NCI-H1694 treated with DMSO at 0.1 percent for 48 hours (cell line): ENCODE data around the gene PREPL.
"Not testable (repeated sequence)": the region's sequence is repeated elsewhere in the genome, so short reads cannot be mapped to it uniquely, and the experiment has no call there.

ENCODE experiments used
- DNase-seq: peaks from one replicate; lab custom pipeline; 2025; lab: John Stamatoyannopoulos, UW

PREPL gene

GRCh38 chr2:44361330-44362206, at the start of gene PREPL, which contains the start of gene CAMKMT:
Gene PREPL, minus strand, starts transcription at chr2:44361494. Its CDS starts 15,152 bp downstream, at chr2:44346342.
Gene CAMKMT, plus strand, starts transcription at chr2:44361947.
- DNase-seq, result peak; percentile 98

- no peak for DNase-seq
These were observed 37.1 kb upstream of the PREPL start for GRCh38 chr2:44398243-44398897.

- no peak for DNase-seq
These were observed 36.3 kb upstream of the PREPL start for GRCh38 chr2:44397447-44398175.

- DNase-seq, result peak; percentile 32
These were observed 31.1 kb upstream of the PREPL start for GRCh38 chr2:44392338-44392943.

- no peak for DNase-seq
These were observed 28.6 kb upstream of the PREPL start for GRCh38 chr2:44389895-44390294.

- DNase-seq, result no peak
These were observed 27.6 kb upstream of the PREPL start for GRCh38 chr2:44388877-44389276.

GRCh38 chr2:44385226-44385625, 23.9 kb upstream of the PREPL start:
- not testable (repeated sequence) for DNase-seq

GRCh38 chr2:44377486-44377885, 16.2 kb upstream of the PREPL start:
- DNase-seq, result no peak

- no peak for DNase-seq
These were observed 11.0 kb upstream of the PREPL start for GRCh38 chr2:44372246-44372645.

- DNase-seq, result no peak
These were observed 10.2 kb upstream of the PREPL start for GRCh38 chr2:44371445-44371844.

GRCh38 chr2:44369392-44369791, 8.1 kb upstream of the PREPL start:
- DNase-seq, result no peak

- DNase-seq, result no peak
These were observed 6.3 kb upstream of the PREPL start for GRCh38 chr2:44367591-44367990.

GRCh38 chr2:44364604-44365003, 3.3 kb upstream of the PREPL start:
- no peak for DNase-seq

GRCh38 chr2:44362207-44363015, 1.1 kb upstream of the PREPL start:
- DNase-seq, result peak; percentile 18

GRCh38 chr2:44360749-44361329, 455 bp downstream of the PREPL start:
- no peak for DNase-seq

GRCh38 chr2:44358503-44358902, 2.8 kb downstream of the PREPL start:
- no peak for DNase-seq

- DNase-seq, result no peak
These were observed 6.5 kb downstream of the PREPL start for GRCh38 chr2:44354761-44355160.

- DNase-seq, result no peak
These were observed 8.8 kb downstream of the PREPL start for GRCh38 chr2:44352510-44352909.

GRCh38 chr2:44351676-44352075, 9.6 kb downstream of the PREPL start:
- DNase-seq, result no peak

- DNase-seq, result no peak
These were observed 10.2 kb downstream of the PREPL start for GRCh38 chr2:44351088-44351487.

GRCh38 chr2:44349506-44349905, 11.8 kb downstream of the PREPL start:
- no peak for DNase-seq
